Endometrial microvascular endothelial cells (primary cell): ENCODE measurements around the gene RBMS1. TPM values are rescaled to one million over a fixed set of nuclear protein-coding genes. Genes with fewer than 3 reads are reported as not detected.

Experiments used
- in situ Hi-C: cut with HindIII; loops from 2 replicates; pipeline ENCODE4 v1.10.0; 2017; ENCODE audit warnings: low sequenced_read_pairs, low pct_unique_long_range_greater_than_20kb; ENCODE audit errors: inconsistent ontology term
- total RNA-seq: library from RNA; depleted of rRNA; stranded (reverse); fragments of >200 nt; gene quantifications from one replicate; pipeline ENCODE4 v1.2.3, GENCODE V29; 2015; ENCODE audit errors: inconsistent ontology term

The RBMS1 gene
- total RNA-seq, 1 donor from 2014 or later = 61.1 TPM

GRCh38 chr2:160309585-160309984 lies 184.0 kb downstream of the RBMS1 start:
- in situ Hi-C loops = no loop called here

DNA sequence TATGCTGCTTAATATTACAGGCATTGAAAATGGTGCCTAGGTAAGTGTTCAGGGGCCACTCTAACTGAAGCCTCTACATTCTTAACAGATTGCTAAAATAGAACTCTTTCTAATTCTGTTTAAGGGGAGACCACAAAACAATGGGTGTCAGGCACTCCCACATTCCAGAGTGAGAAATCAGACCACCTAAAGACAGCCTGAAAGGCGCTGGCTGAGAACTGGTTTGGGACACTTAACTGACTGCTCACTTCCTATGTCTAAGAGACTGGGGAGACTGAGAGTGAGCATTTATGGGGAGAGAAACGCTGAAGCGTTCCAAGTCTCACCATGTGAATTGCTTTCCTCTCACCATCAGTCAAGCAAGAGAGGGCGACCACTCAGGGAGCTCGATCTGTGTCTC lies 184.7 kb downstream of the RBMS1 start:
- in situ Hi-C loops = no loop called here

DNA sequence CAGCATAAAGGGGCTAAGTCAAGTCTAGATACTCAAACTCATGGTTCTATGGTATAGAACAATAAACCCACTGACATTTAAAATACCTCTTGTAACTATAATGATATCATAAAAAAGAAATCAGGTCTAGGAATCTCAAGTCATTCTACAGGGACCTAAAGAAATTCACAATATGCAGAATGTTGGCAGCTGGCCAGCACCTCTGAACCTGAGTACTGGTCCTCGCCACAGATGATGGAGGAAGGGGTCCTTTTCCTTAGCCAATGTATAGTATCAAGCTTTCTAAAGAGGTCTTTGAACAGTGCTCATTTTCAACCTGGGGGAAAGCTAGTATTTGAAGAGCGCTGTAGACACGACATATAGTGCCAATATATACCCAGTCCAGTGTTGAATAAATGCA lies 185.1 kb downstream of the RBMS1 start:
- in situ Hi-C loops = no loop called here

DNA sequence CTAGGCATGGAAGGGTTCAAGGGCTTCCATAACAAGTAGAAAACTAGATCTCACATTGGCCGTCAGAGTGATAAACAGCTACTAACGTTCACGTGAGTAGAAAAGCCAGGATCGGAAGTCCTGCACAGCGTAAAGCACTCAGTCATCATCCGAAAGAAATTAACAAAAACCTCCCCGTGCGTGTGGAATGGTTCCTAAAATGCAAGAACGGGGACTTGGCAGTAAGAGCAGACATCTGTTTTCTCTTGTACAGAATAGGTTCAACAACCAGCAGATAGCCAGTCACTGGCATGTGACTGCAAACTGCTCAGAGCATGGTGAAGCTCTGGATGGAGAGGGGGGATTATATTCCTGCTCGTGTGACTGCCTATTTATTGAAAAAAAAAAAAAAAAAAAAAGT lies 186.6 kb downstream of the RBMS1 start:
- in situ Hi-C loops = no loop called here

DNA sequence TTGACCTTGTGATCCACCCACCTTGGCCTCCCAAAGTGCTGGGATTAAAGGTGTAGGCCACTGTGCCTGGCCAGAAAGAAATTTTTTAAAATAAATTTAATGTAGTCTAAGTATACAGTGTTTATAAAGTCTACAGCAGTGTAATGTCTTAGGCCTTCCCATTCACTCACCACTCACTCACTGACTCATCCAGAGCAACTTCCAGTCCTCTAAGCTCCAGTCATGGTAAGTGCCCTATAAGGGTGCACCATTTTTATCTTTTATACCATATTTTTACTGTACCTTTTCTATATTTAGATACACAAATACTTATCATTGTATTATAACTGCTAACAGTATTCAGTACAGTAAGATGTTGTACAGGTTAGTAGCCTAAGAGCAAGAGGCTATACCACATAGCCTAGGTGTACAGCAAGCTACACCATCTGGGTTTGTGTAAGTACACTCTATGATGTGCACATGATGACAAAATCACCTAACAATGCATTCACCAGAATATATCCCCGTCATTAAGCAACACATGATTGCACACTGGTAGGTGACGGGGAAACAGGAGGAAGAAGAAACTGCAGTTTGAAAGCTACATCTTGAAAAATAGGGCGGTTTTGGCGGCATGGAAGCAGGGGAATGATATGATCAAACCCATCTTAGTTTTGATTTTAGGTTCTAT lies 188.4 kb downstream of the RBMS1 start:
- in situ Hi-C loops = no loop called here

- in situ Hi-C loops = no loop called here
Observed at GRCh38 chr2:160303527-160303926, 190.1 kb downstream of the RBMS1 start.

GRCh38 chr2:160303076-160303475 lies 190.5 kb downstream of the RBMS1 start:
- in situ Hi-C loops = no loop called here

DNA sequence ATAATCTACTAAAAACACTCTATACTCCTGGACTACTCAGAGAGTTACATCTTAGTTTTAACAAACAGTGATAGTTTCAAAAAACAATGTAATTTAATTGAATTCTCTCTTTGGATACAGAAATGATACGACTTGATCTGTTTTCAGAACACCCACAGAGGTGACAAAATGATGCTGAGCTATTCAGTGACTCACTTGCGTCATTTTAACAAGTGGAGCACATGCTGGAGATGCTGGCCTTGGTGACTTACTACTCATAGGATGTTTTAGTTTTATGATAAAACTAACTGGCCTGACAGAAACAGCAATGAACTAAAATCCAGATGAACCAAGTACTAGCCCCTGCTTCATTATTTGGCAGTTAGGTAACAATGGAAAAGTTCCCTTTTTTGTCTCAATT lies 192.2 kb downstream of the RBMS1 start:
- in situ Hi-C loops = no loop called here

- in situ Hi-C loops = no loop called here
Observed at GRCh38 chr2:160300203-160300602, 193.4 kb downstream of the RBMS1 start.

DNA sequence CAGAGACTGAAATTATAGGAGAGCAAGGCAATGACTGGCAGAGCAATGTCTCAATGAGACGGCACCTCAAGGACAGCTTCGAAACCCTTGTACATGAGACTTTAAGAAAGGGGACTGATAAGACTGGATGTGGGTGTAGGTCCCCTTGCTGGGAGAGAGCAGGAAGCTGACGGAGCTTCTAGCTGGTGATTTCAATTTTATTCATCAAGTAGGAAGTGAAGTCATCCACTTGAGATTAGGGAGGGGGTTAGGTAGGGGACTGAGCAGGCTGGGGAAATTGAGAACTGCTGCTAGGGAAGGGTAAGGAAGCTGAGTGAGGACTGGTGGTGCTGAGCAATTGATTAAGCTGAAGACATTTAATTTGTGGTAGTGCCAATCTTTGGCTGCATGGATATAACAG lies 194.1 kb downstream of the RBMS1 start:
- in situ Hi-C loops = no loop called here

GRCh38 chr2:160298960-160299359 lies 194.6 kb downstream of the RBMS1 start:
- in situ Hi-C loops = no loop called here

DNA sequence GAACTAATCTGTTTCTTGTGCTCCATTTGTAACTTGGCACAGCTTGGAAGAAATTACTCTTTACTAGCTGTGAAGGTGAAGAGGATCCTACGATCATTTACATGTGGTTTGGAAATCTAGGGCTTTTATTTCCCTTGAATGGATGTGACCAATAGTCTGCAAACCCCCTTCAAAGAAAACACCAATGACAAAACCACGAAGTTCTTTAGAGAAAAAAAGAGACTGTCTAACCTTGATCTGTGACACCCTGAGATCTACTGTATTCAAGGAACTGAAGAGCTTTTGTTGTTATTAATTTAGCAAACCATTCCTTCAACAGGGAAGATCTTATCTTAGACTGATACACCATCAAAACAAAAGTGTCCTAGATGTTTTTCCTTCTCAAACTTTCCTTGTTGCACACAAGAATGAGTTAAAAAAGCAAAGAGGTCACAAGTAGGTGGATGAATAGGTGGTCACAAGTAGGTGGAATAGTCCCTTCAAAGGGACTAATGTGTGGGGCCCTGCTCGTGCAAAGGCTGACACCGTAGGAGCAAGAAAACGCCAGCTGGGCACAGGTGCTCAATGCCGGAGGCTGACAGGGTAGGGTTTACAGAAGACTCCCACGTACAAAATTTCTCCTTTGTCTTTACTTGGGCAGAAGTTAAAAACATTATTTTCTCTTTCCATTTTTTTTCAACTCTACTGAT lies 197.9 kb downstream of the RBMS1 start:
- in situ Hi-C loops = no loop called here

DNA sequence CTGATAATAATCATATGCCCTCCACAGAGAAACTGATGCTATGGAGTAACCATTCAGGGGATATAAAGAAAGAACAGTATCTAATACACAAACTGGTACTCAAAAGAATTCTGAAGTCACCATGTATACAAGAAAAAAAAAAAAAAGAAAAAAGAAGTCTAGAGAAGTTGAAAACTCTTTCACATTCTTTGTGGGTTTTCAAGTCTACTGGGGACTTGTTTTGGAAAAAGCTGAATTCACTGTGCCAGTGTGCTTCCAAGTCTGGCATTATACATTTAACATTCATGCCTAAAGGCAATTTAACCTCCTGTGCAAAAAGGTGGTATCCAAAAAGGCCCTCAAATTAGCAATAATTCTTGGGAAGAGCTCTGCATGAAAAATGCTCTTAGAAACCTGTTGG lies 198.7 kb downstream of the RBMS1 start:
- in situ Hi-C loops = no loop called here

GRCh38 chr2:160294339-160294803 lies 199.2 kb downstream of the RBMS1 start:
- in situ Hi-C loops = no loop called here

- in situ Hi-C loops = no loop called here
Observed at GRCh38 chr2:160293391-160294091, 200.1 kb downstream of the RBMS1 start.

DNA sequence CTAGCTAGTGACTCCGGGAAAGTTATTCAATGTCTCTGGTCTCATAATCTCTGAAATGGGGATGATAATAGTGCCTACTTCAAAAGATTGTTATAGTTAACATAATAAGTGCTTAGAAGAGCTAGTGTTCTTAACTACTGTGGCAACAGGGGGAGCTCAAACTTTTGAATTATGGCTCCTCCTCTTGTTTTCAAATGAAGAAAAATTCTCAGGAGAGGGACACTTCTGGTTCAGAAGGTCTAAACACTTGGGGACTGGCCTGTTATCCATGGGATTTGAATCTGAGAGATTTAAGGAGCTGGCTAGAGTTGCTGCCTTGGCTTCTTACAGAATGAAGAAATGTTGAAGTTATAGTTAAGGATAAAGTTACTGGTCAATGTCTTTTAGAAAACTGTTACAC lies 201.4 kb downstream of the RBMS1 start:
- in situ Hi-C loops = no loop called here

GRCh38 chr2:160291382-160291781 lies 202.2 kb downstream of the RBMS1 start:
- in situ Hi-C loops = no loop called here

DNA sequence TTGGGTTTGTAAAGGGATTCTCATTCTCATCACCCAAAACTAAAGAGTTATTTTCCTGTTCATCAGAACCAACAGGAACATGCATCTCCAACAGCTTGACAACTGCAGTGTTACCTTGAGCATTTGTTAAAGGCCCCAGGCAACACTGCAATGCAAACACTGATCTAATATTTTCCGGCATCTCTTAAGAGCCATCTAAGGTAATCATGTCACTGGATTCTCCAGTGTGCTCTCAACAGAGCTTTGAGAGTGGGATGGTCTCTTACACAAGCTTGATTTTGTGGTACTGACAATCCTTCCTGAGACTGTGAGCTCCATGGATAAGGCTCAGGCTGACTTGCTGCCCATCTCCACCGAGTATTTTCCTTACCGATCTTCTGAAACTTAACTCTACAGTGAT lies 203.0 kb downstream of the RBMS1 start:
- in situ Hi-C loops = no loop called here

DNA sequence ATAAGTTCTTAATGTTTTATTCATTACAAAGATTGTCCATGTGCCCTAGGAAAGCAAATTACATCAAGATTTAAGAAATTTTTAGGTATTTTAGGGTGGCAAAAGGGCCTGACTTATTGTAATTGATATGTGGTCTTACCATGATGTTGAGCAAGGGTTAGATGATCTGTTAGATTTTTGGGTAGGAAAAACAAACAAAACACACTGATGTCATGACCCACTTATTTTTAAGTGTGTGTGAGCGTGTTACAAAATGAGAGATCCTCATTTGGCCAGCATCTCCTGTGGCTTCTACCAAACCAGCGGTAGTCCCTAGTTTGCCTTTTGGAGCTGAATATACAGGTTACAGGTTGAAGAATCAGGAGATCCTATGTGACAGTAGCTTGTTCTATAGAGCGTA lies 203.8 kb downstream of the RBMS1 start:
- in situ Hi-C loops = no loop called here

DNA sequence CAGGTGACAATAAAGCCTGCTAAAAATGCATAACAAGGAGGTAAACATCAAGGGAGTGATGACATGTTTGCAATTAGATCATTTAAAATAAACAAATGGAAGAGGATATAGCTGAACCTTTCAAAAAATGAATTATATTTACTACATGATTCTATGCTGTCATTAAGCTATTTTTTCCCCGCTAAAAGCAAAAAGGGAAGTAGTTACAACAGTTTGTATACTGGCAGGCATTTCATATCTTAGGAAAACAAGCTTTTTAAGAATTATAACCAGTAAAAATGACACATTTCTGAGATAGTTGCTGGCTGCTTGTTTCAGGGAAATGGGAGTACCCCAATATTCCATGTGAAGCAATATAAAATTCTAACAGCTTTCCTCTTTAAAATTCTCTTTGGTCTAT lies 204.5 kb downstream of the RBMS1 start:
- in situ Hi-C loops = no loop called here
